HT1080 (cell line): ENCODE data around the gene ANKS1B. TPM values are rescaled to one million over a fixed set of nuclear protein-coding genes. Genes with fewer than 3 reads are reported as not detected.
A peak's percentile ranks its signal among the peaks of the same experiment; 100 is the strongest.

Experiments
- DNase-seq: peaks from one replicate; pipeline ENCODE4 v3.0.0-alpha.2; 2015; ENCODE audit warnings: low read depth
- total RNA-seq: library from RNA; depleted of rRNA; stranded (reverse); fragments of >200 nt; shearing (Covaris generic); gene quantifications from 2 replicates; pipeline ENCODE4 v1.2.3, GENCODE V29; 2014

The ANKS1B gene
- total RNA-seq, 1 experiment from 2014 or later = not detected

GRCh38 chr12:98743362-98743953, 1241.3 kb downstream of the ANKS1B start:
- peak; percentile 52 for DNase-seq

DNA sequence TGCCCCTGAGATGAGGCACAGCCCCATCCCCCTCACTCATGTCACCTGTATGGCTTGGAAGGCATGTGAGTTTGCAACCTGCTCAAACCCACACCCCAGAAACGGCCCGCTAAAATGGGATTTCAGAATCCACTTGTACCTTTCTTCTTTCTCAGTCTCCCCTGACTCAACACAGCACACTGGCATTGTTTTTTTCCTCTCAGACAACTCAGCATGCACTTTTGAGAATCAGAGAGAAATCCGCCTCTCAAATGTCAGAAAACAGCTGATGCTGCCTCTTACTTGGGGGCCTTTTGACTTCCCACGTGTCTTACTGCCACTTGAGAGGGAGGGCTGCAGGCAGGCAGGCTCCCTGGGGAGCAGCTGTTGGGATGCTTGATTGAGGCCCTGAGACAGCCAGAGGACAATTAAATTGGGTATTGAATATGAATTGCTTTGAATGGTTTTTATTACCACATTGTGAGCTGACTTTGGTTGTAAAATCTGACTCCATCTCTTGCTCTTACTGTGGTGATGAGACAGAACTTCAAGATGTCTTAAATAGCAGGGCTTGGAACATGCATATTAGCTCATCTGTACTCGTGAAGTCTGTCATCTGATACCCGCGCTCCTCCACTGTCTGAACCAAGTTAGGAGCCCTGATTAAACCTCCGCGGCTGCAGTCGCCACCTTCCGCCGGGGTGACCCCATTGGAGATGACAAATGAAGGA, 1243.0 kb downstream of the ANKS1B start:
- DNase-seq = no peak

DNA sequence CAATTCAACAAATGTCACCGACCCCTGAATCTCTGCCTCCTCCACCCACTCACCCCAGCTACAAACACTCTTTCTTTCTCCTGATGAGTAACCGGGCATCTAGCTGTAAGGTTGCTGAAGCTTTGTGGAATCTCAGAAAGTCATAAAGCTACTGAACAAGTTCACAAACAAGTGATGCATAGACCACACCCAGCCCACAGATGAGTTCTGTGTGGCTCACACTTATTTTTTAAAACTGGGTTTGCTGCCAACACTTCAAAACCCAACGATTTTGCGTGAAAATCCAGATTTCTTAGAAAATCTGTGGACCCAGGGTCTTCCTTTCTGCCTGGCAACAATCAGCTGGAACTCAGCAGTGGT, 1243.6 kb downstream of the ANKS1B start:
- no peak for DNase-seq

DNA sequence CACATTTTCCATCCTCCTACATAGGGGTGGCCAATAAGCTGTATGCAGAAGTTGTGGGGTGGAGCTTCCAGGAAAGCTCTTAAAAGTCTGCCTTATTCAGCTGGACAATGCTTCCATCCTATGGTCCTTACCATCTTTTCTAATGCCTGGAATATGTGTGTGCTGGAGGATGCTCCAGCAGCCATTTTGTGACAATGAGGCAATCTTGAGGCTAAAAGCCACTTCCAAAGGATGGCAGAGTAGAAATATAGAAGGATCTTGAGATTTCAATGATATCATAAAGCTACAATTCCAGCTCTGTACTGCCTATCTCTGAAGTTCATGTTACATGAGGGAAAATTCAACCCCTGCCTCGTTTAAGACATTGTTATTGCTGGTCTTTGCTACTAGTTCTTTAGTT, 1244.0 kb downstream of the ANKS1B start:
- DNase-seq = no peak

DNA sequence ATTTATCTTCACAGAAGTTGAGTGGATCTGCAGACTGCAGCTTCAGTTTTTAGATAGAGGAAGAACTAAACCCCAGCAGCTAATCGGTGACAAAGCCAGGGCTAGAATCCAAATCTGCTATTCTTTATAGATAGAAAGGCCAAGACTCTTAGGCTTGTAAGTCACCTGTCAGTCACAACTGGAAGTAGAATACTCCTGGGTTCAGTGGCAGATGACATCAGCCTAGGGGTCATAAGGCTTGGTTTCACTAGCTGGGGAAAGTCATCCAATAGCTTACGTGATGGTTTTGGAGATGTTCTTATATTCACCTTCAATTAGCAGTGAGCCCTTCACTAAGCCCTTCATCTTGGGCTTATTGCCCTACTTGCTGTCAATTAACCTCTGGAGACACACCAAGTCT, 1246.2 kb downstream of the ANKS1B start:
- no peak for DNase-seq

DNA sequence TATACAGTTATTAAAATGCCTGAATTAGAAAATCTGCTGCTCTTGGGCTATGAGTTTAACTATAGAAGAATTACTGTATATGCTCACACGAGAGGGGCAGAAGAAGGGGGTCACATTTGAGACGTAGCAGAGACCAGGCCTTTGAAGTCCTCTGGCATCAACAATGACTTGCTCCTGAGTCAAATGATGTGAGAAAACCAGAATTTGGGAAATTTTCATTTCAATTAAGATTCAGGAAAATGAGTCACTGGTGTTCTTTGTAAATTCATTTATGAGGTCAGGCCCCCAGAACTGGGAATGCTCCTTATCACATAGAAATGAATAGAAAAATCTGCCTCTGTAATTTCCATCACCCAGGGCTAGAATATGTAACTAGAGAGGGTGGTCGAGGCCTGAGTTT, 1246.7 kb downstream of the ANKS1B start:
- no peak for DNase-seq

DNA sequence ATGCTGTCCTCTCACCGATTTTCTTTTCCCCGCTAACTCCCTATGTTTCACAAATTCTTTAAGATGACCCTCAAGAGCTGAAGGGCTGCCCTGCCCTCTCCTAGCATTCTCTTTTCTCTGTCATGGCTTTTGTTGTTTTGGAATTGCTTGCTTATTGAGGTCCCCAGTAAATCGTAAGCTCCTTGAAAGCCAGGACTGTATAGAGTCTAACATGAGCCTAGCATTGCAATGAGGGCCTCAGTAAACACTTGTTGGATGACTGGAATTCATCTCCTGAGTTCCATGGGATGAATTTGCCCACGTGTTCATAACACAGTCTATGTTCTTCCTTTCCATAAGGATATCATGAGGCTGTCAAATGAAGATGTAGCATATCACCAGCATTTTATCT, 1247.4 kb downstream of the ANKS1B start:
- no peak for DNase-seq

GRCh38 chr12:98736352-98737321, 1248.1 kb downstream of the ANKS1B start:
- no peak for DNase-seq

- no peak for DNase-seq
These were observed 1248.9 kb downstream of the ANKS1B start for GRCh38 chr12:98735821-98736220.

- DNase-seq = peak; percentile 49
These were observed 1250.9 kb downstream of the ANKS1B start for GRCh38 chr12:98733667-98734350.

DNA sequence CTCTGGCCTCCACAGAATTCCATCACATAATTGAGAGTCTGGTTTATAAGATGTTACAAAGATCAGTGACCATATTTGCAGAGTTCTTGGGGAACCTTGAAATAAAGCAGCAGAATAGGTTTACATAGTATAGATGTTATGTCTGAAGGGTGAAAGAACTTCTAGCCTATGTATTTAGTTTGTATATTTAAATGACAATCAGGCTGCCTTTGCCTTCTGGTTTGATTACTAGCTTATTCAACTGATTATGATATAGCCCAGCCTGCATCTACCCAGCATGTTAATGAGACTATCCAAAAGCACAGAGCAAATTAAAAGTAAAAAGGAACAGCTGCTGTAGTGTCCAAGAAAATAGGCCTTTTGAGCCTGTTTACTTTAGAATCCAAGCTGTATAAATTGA, 1254.3 kb downstream of the ANKS1B start:
- DNase-seq = no peak

GRCh38 chr12:98727196-98727595, 1257.5 kb downstream of the ANKS1B start:
- DNase-seq = no peak

GRCh38 chr12:98725476-98726247, 1259.1 kb downstream of the ANKS1B start:
- peak; percentile 54 for DNase-seq

DNA sequence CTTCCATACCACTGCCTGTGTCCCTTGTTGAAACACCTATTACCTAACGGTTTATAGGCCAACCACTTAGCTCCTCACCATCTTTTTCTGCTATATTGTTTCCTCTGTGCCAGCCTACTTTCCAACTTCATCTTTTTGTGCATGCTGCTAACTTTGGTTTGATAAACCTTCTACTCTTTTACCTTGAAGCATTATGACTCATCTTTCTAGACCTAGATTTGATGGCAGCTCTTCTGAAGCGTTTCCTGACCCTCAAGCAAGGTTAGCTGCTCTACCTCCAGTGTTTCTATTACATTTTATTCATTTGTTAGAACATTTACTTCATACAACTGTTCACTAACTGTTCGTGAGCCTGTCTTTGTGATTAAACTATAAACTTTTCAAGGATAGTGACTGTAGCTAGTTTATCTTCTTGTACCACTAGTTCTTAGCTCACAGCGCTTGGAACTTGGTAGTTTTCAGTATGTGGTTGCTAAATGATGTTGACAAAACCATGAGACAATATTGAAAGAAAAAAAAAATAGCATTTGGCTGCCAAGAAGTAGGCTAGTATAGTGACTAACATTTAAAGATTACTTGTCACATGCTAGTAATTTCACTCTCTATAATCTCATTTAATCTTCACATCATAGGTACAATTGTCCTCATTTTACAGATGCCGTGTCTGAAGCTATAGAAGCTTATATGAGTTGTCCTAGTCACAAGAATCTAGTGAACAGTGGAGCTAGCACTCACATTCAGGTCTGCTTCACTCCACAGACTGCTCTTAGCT, 1260.2 kb downstream of the ANKS1B start:
- no peak for DNase-seq

DNA sequence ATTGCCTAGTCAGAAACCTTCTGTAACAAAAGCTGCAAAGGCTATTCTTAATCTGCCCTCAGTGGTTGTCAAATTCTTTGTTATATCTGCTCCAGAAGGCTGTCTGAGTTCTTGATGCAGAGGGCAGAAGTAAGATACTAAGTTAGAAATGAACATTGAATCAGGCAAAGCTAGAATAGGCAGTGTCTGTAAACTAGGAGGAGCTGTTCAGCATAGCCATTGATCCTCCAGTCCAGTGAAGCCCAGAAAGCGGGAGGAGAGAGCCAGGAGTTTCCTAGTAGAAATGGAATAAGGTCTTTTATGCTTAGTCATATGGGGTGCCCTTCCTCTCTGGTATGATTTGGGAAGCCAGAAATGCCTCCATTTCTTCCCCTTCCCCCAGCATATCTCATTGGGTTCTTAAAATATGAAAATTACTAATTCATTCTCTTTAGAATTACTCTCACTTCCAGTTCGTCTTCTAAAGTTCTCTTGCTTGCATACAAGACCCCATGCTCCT, 1263.5 kb downstream of the ANKS1B start:
- DNase-seq = no peak

GRCh38 chr12:98719515-98720504, 1264.9 kb downstream of the ANKS1B start:
- no peak for DNase-seq

GRCh38 chr12:98714426-98714825, 1270.3 kb downstream of the ANKS1B start:
- DNase-seq = no peak

DNA sequence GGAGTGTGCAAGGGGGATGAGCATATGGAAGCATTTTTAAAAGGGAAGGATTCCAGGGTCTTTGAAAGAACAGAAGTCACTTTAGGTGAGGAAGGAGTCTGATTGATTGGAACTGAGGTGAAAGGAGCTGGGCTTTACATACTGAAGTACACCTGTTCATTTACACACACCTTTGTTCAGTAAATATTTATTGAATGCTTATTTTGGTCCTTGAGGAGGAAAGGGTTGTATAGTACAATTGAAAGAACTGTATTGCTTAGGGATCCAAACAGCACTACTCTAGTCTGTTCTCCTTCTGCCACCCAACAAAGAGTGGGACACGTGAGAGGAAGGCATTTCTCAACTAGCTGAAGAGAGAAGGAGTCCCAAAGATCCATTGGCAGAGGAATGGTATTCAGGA, 1275.7 kb downstream of the ANKS1B start:
- no peak for DNase-seq

DNA sequence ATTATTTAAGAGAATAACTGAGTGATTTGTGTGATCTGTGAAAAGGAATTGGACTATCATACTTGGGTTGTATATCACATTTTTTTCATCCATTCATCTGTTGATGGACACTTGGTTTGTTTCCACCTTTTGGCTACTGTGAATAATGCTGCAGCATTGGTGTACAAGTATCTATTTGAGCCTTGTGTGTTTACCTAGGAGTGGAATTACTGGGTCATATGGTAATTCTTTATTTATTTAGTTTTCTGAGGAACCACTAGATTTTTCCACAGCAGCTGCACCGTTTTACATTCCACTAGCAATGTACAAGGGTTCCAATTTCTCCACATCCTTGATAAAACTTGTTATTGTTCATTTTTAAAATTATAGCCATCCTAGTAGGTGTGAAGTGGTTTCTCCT, 1283.6 kb downstream of the ANKS1B start:
- no peak for DNase-seq
